H9 (cell line): ENCODE measurements around the gene LARP4B. TPM values are rescaled to one million over a fixed set of nuclear protein-coding genes. Genes with fewer than 3 reads are reported as not detected.

Source experiments
- DNase-seq: peaks from one replicate; pipeline ENCODE4 v3.0.0-alpha.2; 2017
- H2AFZ ChIP-seq: one replicate; pipeline ENCODE4 v1.6.1; 2013; ENCODE audit warnings: mild to moderate bottlenecking, low read length, control low read depth, moderate library complexity
- H2AK5ac ChIP-seq: 2 replicates; pipeline ENCODE4 v1.6.1; 2013; ENCODE audit warnings: low read length, control low read depth, mixed read lengths; ENCODE audit not compliant: insufficient read length
- H2BK120ac ChIP-seq: one replicate; pipeline ENCODE4 v1.6.1; 2013; ENCODE audit warnings: low read depth, mild to moderate bottlenecking, low read length, control low read depth, inconsistent platforms; ENCODE audit not compliant: poor library complexity, severe bottlenecking
- H2BK12ac ChIP-seq: 2 replicates; pipeline ENCODE4 v1.6.1; 2013; ENCODE audit warnings: low read length, control low read depth, mixed read lengths, low read depth; ENCODE audit not compliant: insufficient read length
- H2BK15ac ChIP-seq: 2 replicates; pipeline ENCODE4 v1.6.1; 2013; ENCODE audit warnings: low read depth, low read length, control low read depth
- H2BK20ac ChIP-seq: one replicate; pipeline ENCODE4 v1.6.1; 2013; ENCODE audit warnings: low read depth, mild to moderate bottlenecking, low read length, control low read depth, inconsistent platforms; ENCODE audit not compliant: poor library complexity, severe bottlenecking
- H2BK5ac ChIP-seq: 2 replicates; pipeline ENCODE4 v1.6.1; 2013; ENCODE audit warnings: low read length, control low read depth, mixed read lengths; ENCODE audit not compliant: insufficient read length
- H3K14ac ChIP-seq: 2 replicates; pipeline ENCODE4 v1.6.1; 2013; ENCODE audit warnings: low read length, control low read depth; ENCODE audit not compliant: insufficient read depth
- H3K18ac ChIP-seq: 2 replicates; pipeline ENCODE4 v1.6.1; 2013; ENCODE audit warnings: low read depth, mild to moderate bottlenecking, mixed read lengths, low read length, control low read depth; ENCODE audit not compliant: insufficient read length
- H3K23ac ChIP-seq: 2 replicates; pipeline ENCODE4 v1.6.1; 2013; ENCODE audit warnings: low read length, control low read depth, mixed read lengths, low read depth; ENCODE audit not compliant: insufficient read length
- H3K23me2 ChIP-seq: 2 replicates; pipeline ENCODE4 v1.6.1; 2013; ENCODE audit warnings: low read depth, mild to moderate bottlenecking, mixed read lengths, low read length, control low read depth; ENCODE audit not compliant: insufficient read length, poor library complexity, severe bottlenecking
- H3K27ac ChIP-seq: 2 replicates; pipeline ENCODE4 v1.5.1; 2013; ENCODE audit warnings: low read length, control low read depth, mixed read lengths, low read depth; ENCODE audit not compliant: insufficient read length
- H3K27me3 ChIP-seq: 2 replicates; pipeline ENCODE4 v1.6.1; 2013; ENCODE audit warnings: low read length, control low read depth, inconsistent platforms; ENCODE audit not compliant: insufficient read depth
- H3K4ac ChIP-seq: 2 replicates; pipeline ENCODE4 v1.6.1; 2013; ENCODE audit warnings: low read depth, mild to moderate bottlenecking, control low read depth, inconsistent platforms, low read length, moderate library complexity
- H3K4me1 ChIP-seq: 2 replicates; pipeline ENCODE4 v1.6.1; 2013; ENCODE audit warnings: low read length, control low read depth, inconsistent platforms; ENCODE audit not compliant: insufficient read depth
- H3K4me2 ChIP-seq: 2 replicates; pipeline ENCODE4 v1.6.1; 2013; ENCODE audit warnings: low read length, control low read depth, mixed read lengths; ENCODE audit not compliant: insufficient read length, insufficient read depth
- H3K56ac ChIP-seq: 2 replicates; pipeline ENCODE4 v1.6.1; 2013; ENCODE audit warnings: low read depth, mild to moderate bottlenecking, mixed read lengths, low read length, control low read depth; ENCODE audit not compliant: insufficient read length
- H3K79me1 ChIP-seq: 2 replicates; pipeline ENCODE4 v1.6.1; 2013; ENCODE audit warnings: low read depth, mild to moderate bottlenecking, moderate library complexity, low read length, control low read depth, inconsistent platforms; ENCODE audit not compliant: insufficient read depth, poor library complexity, severe bottlenecking
- H3K79me2 ChIP-seq: 2 replicates; pipeline ENCODE4 v1.6.1; 2013; ENCODE audit warnings: low read length, control low read depth, inconsistent platforms; ENCODE audit not compliant: insufficient read depth
- H3K9ac ChIP-seq: 2 replicates; pipeline ENCODE4 v1.6.1; 2013; ENCODE audit warnings: low read length, control low read depth, mixed read lengths; ENCODE audit not compliant: insufficient read length; ENCODE audit errors: extremely low read depth
- H3K9me3 ChIP-seq: one replicate; pipeline ENCODE4 v1.6.1; 2013; ENCODE audit warnings: low read depth, low read length, inconsistent platforms; ENCODE audit not compliant: control insufficient read depth
- H3T11ph ChIP-seq: one replicate; pipeline ENCODE4 v1.6.1; 2013; ENCODE audit warnings: mild to moderate bottlenecking, low read length, control low read depth, inconsistent platforms
- H4K20me1 ChIP-seq: one replicate; pipeline ENCODE4 v1.6.1; 2013; ENCODE audit not compliant: control insufficient read depth, insufficient read length, insufficient read depth
- H4K5ac ChIP-seq: 2 replicates; pipeline ENCODE4 v1.6.1; 2013; ENCODE audit warnings: low read depth, mild to moderate bottlenecking, mixed read lengths, low read length, control low read depth; ENCODE audit not compliant: insufficient read length
- H4K8ac ChIP-seq: replicated peaks from 2 replicates; pipeline ENCODE4 v1.6.1; 2013; ENCODE audit warnings: low read length, control low read depth, mixed read lengths, low read depth; ENCODE audit not compliant: insufficient read length
- H4K91ac ChIP-seq: 2 replicates; pipeline ENCODE4 v1.6.1; 2013; ENCODE audit warnings: low read depth, mild to moderate bottlenecking, moderate library complexity, mixed read lengths, low read length, control low read depth; ENCODE audit not compliant: insufficient read length
- H3K27ac Mint-ChIP-seq, 3 experiments: 2 replicates in 2 of 3; 3 replicates in 1 of 3; pipeline ENCODE4 v1.8.0; 2020 to 2021; ENCODE audit warnings: mixed read lengths in 3 of 3, mild to moderate bottlenecking in 1 of 3, moderate library complexity in 1 of 3
- H3K27me3 Mint-ChIP-seq: 2 replicates; pipeline ENCODE4 v1.8.0; 2021; ENCODE audit warnings: low read depth, mild to moderate bottlenecking, moderate library complexity, mixed read lengths
- H3K36me3 Mint-ChIP-seq, 3 experiments: 2 replicates in 2 of 3; 3 replicates in 1 of 3; pipeline ENCODE4 v1.8.0; 2020 to 2021; ENCODE audit warnings: low read depth in 3 of 3, mixed read lengths in 3 of 3; ENCODE audit not compliant: insufficient read depth in 1 of 3
- H3K4me1 Mint-ChIP-seq, 2 experiments: 2 replicates each; pipeline ENCODE4 v1.8.0; 2020; ENCODE audit warnings: mixed read lengths in 2 of 2
- H3K4me3 Mint-ChIP-seq, 2 experiments: 2 replicates in 1 of 2; 3 replicates in 1 of 2; pipeline ENCODE4 v1.8.0; 2020 to 2021; ENCODE audit warnings: mild to moderate bottlenecking in 2 of 2, mixed read lengths in 2 of 2, moderate library complexity in 1 of 2
- H3K9me3 Mint-ChIP-seq, 2 experiments: 2 replicates in 1 of 2; 3 replicates in 1 of 2; pipeline ENCODE4 v1.8.0; 2020; ENCODE audit warnings: mild to moderate bottlenecking in 2 of 2, mixed read lengths in 2 of 2, moderate library complexity in 1 of 2
- WGBS: extraction: QIAGEN DNeasy Blood & Tissue Kit; methylation state at CpG from one replicate; pipeline ENCODE4 v1.1.7; 2013; ENCODE audit warnings: missing lambda C conversion rate, low lambda C conversion rate, mixed read lengths; ENCODE audit not compliant: insufficient read length; ENCODE audit errors: extremely low coverage; 5-methylcytosine and 5-hydroxymethylcytosine counted together
- total RNA-seq: library from RNA; stranded (reverse); gene quantifications from 2 replicates; pipeline ENCODE4 v1.2.1, GENCODE V29; 2021
- TF ChIP-seq, protein P1 (sequence below): fragments of 200-600 bp; sonication (generic); conservative IDR thresholded peaks from 3 replicates; pipeline ENCODE4 v1.8.0; 2021; ENCODE audit warnings: antibody characterized with exemption, mild to moderate bottlenecking

The LARP4B gene
- total RNA-seq, 1 experiment from 2014 or later = 88.9 TPM

DNA sequence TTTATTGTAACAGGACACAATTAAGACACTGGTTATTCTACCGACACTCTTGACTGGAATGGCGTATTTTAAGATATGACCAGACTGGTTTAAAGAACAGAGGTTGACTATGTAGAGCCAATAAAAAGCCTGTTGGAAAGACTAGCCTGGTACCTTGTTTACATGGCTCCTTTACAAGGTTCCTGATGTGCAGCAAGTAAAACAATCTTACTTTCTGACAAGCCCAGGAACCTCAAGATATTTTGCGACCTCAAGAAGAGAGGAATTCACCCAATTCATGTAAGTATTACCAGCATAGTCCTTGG lies 14.1 kb downstream of the LARP4B start:
- H2BK15ac ChIP-seq = no peak overlapping the region
- H3K18ac ChIP-seq = no peak overlapping the region
- no peak overlapping the region for H2BK120ac ChIP-seq
- no peaks in the 10 kb centered on the region for H3K4me1 ChIP-seq
- no peak overlapping the region for H3K4me3 Mint-ChIP-seq
- no peaks in the 10 kb centered on the region for H3K9me3 ChIP-seq
- TF ChIP-seq, protein P1, sequence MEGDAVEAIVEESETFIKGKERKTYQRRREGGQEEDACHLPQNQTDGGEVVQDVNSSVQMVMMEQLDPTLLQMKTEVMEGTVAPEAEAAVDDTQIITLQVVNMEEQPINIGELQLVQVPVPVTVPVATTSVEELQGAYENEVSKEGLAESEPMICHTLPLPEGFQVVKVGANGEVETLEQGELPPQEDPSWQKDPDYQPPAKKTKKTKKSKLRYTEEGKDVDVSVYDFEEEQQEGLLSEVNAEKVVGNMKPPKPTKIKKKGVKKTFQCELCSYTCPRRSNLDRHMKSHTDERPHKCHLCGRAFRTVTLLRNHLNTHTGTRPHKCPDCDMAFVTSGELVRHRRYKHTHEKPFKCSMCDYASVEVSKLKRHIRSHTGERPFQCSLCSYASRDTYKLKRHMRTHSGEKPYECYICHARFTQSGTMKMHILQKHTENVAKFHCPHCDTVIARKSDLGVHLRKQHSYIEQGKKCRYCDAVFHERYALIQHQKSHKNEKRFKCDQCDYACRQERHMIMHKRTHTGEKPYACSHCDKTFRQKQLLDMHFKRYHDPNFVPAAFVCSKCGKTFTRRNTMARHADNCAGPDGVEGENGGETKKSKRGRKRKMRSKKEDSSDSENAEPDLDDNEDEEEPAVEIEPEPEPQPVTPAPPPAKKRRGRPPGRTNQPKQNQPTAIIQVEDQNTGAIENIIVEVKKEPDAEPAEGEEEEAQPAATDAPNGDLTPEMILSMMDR = no peak
- no peaks in the 10 kb centered on the region for H4K20me1 ChIP-seq
- H3K27ac Mint-ChIP-seq = no peak overlapping the region
- no peak overlapping the region for H3K23ac ChIP-seq
- H2BK12ac ChIP-seq = no peak overlapping the region
- H3K56ac ChIP-seq = no peak overlapping the region
- peaks cover 2 to 21% (median 19%) of the 10 kb centered on the region in 3 experiments; a peak in 5 of 7 replicates for H3K36me3 Mint-ChIP-seq
- H3T11ph ChIP-seq = no peak overlapping the region
- H3K4me2 ChIP-seq = no peak overlapping the region
- H3K9ac ChIP-seq = no peak overlapping the region
- H3K27me3 ChIP-seq = no peaks in the 10 kb centered on the region
- no peak overlapping the region for H3K27ac ChIP-seq
- H4K91ac ChIP-seq = no peak overlapping the region
- peaks cover 45% of the 10 kb centered on the region; the same call in 1 of the 2 replicates for H3K79me2 ChIP-seq
- WGBS = no CpG with 5 or more reads among the region's 3 CpGs
- no peak for DNase-seq
- no peak overlapping the region for H2AK5ac ChIP-seq
- H4K8ac ChIP-seq = no peak overlapping the region
- no peaks in the 10 kb centered on the region for H3K27me3 Mint-ChIP-seq
- H2BK20ac ChIP-seq = no peak overlapping the region
- no peaks in the 10 kb centered on the region for H3K23me2 ChIP-seq
- no peaks in the 10 kb centered on the region for H3K9me3 Mint-ChIP-seq
- no peak overlapping the region for H2BK5ac ChIP-seq
- peaks cover 9% of the 10 kb centered on the region for H3K79me1 ChIP-seq
- H3K4me1 Mint-ChIP-seq = 0 out of 4 replicates have a peak, but pooled peaks cover 0 to 2% of the 10 kb centered on the region in 2 experiments
- no peak overlapping the region for H2AFZ ChIP-seq
- no peak overlapping the region for H3K4ac ChIP-seq
- H4K5ac ChIP-seq = no peak overlapping the region
- no peak overlapping the region for H3K14ac ChIP-seq
